Stimulated activated CD8-positive, alpha-beta memory T cell treated with anti-CD3 and anti-CD28 coated beads, Interleukin-4, amount 100 ng/mL, for 24 hours (primary cell): ENCODE data around the gene DTD2.

ENCODE experiments used
- DNase-seq: peaks from one replicate; pipeline ENCODE4 v3.0.0-alpha.2; 2020; ENCODE audit warnings: low read depth

The DTD2 gene

DNA sequence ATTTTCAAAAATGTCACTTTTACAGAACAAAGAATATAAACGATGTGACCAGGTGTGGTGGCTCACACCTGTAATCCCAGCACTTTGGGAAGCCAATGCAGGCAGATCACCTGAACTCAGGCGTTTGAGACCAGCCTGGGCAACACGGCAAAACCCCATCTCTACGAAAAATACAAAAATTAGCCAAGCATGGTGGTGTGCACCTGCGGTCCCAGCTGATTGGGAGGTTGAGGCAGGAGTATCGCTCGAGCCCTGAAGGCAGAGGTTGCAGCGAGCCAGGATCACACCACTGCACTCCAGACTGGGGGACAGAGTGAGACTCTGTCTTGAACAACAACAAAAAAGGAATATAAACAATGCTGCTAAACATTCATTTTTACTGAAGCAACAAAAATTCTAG lies 52.2 kb downstream of the DTD2 start:
- DNase-seq = no peak

DNA sequence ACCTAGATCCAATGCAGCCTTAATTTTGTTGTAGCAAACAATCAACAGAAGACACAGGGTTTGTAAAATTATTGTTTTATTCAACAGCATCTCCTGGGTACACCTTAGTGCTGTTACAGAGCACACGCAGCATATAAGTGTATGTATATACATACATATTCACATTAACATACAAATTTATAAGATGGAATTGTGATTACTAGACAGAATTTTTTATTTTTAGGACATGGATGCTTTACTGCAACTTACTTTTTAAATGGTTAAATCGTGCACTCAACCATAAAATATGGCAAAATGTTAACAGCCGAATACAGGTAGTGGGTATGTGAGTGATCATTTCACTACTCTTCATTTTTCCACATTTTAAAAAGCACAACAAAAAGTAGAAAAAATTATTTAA lies 53.6 kb downstream of the DTD2 start:
- DNase-seq = no peak

DNA sequence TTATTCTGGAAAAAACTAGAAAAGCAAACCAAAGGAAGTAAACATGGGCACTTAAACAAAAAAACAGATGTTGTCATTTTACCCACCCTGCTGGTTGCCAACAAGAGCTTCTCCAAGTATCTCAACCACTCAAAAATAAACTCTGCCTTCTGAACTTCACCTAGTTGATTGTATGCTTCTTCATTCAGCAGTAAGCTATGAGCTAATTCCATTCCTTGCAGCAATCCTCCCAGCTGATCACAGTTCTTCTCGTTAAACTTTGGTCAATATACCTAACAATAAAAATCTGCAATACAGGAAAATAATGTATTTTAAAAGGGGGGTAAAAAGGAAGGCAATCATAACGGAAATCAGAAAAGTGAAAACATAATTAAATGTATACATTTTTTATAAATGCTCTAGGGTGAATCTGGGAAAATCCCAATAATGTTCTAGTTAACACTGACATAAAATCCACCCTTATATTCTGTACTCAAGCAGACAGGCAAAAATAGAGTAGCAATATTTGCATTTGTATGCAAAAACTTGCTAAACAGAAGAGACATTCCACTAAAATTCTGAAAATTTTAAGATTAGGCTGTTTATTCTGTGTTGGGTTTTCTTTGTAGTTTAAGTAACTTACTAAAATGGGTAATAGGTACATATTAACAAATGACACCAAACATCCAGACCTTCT lies 54.4 kb downstream of the DTD2 start:
- no peak for DNase-seq

DNA sequence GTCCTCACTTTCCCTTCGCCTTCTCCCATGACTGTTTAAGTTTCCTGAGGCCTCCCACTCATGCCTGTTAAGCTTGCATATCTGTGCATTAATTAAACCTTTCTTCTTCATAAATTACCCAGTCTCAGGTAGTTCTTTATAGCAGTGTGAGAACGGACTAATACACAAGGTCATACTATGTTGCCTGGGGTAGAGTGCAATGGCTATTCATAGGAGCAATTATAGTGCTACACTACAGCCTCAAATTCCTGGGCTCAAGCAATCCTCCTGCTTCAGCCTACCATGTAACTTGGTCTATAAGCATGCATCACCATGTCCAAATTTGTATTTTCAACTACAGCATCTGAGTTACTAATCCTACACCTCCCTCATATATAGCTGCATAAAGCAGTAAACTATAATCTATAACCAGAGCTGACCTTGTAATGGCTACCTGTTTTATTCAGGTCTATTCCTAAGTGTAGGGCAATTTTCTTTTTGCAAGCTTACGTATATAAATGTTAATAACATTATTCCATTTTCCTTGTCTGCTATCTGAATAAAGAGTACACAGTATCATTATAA lies 55.9 kb downstream of the DTD2 start:
- no peak for DNase-seq

DNA sequence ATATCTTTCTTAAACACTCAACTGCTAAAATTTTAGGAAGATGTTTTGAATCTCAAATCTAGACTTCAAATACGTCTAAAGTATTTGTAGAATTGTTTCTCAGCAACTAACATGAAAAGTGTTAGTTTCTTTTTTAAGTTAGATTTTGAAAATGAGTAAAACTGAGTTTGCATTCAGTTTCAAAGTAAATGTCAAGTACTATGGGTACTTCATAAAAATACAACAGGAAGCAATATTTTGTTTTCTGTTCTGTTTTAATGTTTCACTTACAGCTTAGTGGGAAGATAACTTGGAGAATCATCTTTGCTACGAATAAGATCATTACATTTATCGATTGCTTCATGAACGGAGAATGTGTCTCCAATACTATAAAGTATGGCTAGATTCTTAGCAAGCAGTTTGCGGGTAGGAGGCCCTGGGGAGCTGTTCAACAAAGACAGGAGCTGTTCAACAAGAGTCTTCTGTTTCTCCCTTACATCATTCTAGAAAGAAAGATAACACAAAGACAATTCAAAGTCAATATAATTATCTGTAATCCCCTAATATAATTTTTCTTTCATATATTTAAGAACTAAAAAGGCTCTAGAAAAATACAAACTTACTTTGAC lies 57.2 kb downstream of the DTD2 start:
- no peak for DNase-seq
